ENCODE measurements around the gene CATSPER3.

Gene CATSPER3

GRCh38 chr5:134963098-134963497 lies 4.6 kb upstream of the CATSPER3 start:
- no peaks in the 10 kb centered on the region for H3K27me3 Mint-ChIP-seq (ENCODE audit: low read depth)
- H3K9me3 Mint-ChIP-seq = no peaks in the 10 kb centered on the region
- H3K36me3 Mint-ChIP-seq (ENCODE audit: low read depth) = peaks cover 8% of the 10 kb centered on the region
- TF ChIP-seq CTCF (IDR thresholded peaks at IDR 0.05; ENCODE audit: unreplicated experiment in 3 of 3) = no peak
- no peak overlapping the region for H3K4me3 Mint-ChIP-seq
- no peak overlapping the region for H3K27ac Mint-ChIP-seq
- H3K4me1 Mint-ChIP-seq = no peaks in the 10 kb centered on the region

GRCh38 chr5:134964359-134965270 lies 3.1 kb upstream of the CATSPER3 start:
- Mint-ChIP-seq H3K36me3 (ENCODE audit: low read depth) (peaks cover 11% of the 10 kb centered on the region), H3K4me1 (no peaks in the 10 kb centered on the region), H3K27me3 (ENCODE audit: low read depth) (no peaks in the 10 kb centered on the region), H3K4me3 (no peak overlapping the region), H3K9me3 (no peaks in the 10 kb centered on the region), H3K27ac (no peak overlapping the region)
- no peak for TF ChIP-seq CTCF (IDR thresholded peaks at IDR 0.05; ENCODE audit: unreplicated experiment in 3 of 3)

- no peaks in the 10 kb centered on the region for H3K4me1 Mint-ChIP-seq
- H3K9me3 Mint-ChIP-seq = no peaks in the 10 kb centered on the region
- H3K27me3 Mint-ChIP-seq (ENCODE audit: low read depth) = no peaks in the 10 kb centered on the region
- TF ChIP-seq CTCF (IDR thresholded peaks at IDR 0.05; ENCODE audit: unreplicated experiment in 3 of 3) = no peak
- H3K36me3 Mint-ChIP-seq (ENCODE audit: low read depth) = peaks cover 13% of the 10 kb centered on the region
- H3K27ac Mint-ChIP-seq = no peak overlapping the region
- no peak overlapping the region for H3K4me3 Mint-ChIP-seq
These were observed 2.4 kb upstream of the CATSPER3 start for GRCh38 chr5:134965271-134965825.

- peaks cover 9% of the 10 kb centered on the region for H3K36me3 Mint-ChIP-seq (ENCODE audit: low read depth)
- no peaks in the 10 kb centered on the region for H3K9me3 Mint-ChIP-seq
- no peaks in the 10 kb centered on the region for H3K4me1 Mint-ChIP-seq
- H3K4me3 Mint-ChIP-seq = no peak overlapping the region
- H3K27ac Mint-ChIP-seq = no peak overlapping the region
- no peak for TF ChIP-seq CTCF (IDR thresholded peaks at IDR 0.05; ENCODE audit: unreplicated experiment in 3 of 3)
- H3K27me3 Mint-ChIP-seq (ENCODE audit: low read depth) = no peaks in the 10 kb centered on the region
These were observed 348 bp downstream of the CATSPER3 start for GRCh38 chr5:134968055-134968454.

GRCh38 chr5:134969166-134969565 lies 1.5 kb downstream of the CATSPER3 start:
- H3K36me3 Mint-ChIP-seq (ENCODE audit: low read depth) = peaks cover 9% of the 10 kb centered on the region
- no peaks in the 10 kb centered on the region for H3K27me3 Mint-ChIP-seq (ENCODE audit: low read depth)
- no peak for TF ChIP-seq CTCF (IDR thresholded peaks at IDR 0.05; ENCODE audit: unreplicated experiment in 3 of 3)
- no peaks in the 10 kb centered on the region for H3K9me3 Mint-ChIP-seq
- no peak overlapping the region for H3K27ac Mint-ChIP-seq
- H3K4me1 Mint-ChIP-seq = no peaks in the 10 kb centered on the region
- H3K4me3 Mint-ChIP-seq = no peak overlapping the region
